H9 (cell line): Measurements from ENCODE around the gene IGF1R. TPM values are rescaled to one million over a fixed set of nuclear protein-coding genes. Genes with fewer than 3 reads are reported as not detected.

Experiments
- DNase-seq: peaks from one replicate; pipeline ENCODE4 v3.0.0-alpha.2; 2017
- H2AFZ ChIP-seq: one replicate; pipeline ENCODE4 v1.6.1; 2013; ENCODE audit warnings: mild to moderate bottlenecking, low read length, control low read depth, moderate library complexity
- H2AK5ac ChIP-seq: 2 replicates; pipeline ENCODE4 v1.6.1; 2013; ENCODE audit warnings: low read length, control low read depth, mixed read lengths; ENCODE audit not compliant: insufficient read length
- H2BK120ac ChIP-seq: one replicate; pipeline ENCODE4 v1.6.1; 2013; ENCODE audit warnings: low read depth, mild to moderate bottlenecking, low read length, control low read depth, inconsistent platforms; ENCODE audit not compliant: poor library complexity, severe bottlenecking
- H2BK12ac ChIP-seq: 2 replicates; pipeline ENCODE4 v1.6.1; 2013; ENCODE audit warnings: low read length, control low read depth, mixed read lengths, low read depth; ENCODE audit not compliant: insufficient read length
- H2BK15ac ChIP-seq: 2 replicates; pipeline ENCODE4 v1.6.1; 2013; ENCODE audit warnings: low read depth, low read length, control low read depth
- H2BK20ac ChIP-seq: one replicate; pipeline ENCODE4 v1.6.1; 2013; ENCODE audit warnings: low read depth, mild to moderate bottlenecking, low read length, control low read depth, inconsistent platforms; ENCODE audit not compliant: poor library complexity, severe bottlenecking
- H2BK5ac ChIP-seq: 2 replicates; pipeline ENCODE4 v1.6.1; 2013; ENCODE audit warnings: low read length, control low read depth, mixed read lengths; ENCODE audit not compliant: insufficient read length
- H3K14ac ChIP-seq: 2 replicates; pipeline ENCODE4 v1.6.1; 2013; ENCODE audit warnings: low read length, control low read depth; ENCODE audit not compliant: insufficient read depth
- H3K18ac ChIP-seq: 2 replicates; pipeline ENCODE4 v1.6.1; 2013; ENCODE audit warnings: low read depth, mild to moderate bottlenecking, mixed read lengths, low read length, control low read depth; ENCODE audit not compliant: insufficient read length
- H3K23ac ChIP-seq: 2 replicates; pipeline ENCODE4 v1.6.1; 2013; ENCODE audit warnings: low read length, control low read depth, mixed read lengths, low read depth; ENCODE audit not compliant: insufficient read length
- H3K23me2 ChIP-seq: 2 replicates; pipeline ENCODE4 v1.6.1; 2013; ENCODE audit warnings: low read depth, mild to moderate bottlenecking, mixed read lengths, low read length, control low read depth; ENCODE audit not compliant: insufficient read length, poor library complexity, severe bottlenecking
- H3K27ac ChIP-seq: 2 replicates; pipeline ENCODE4 v1.5.1; 2013; ENCODE audit warnings: low read length, control low read depth, mixed read lengths, low read depth; ENCODE audit not compliant: insufficient read length
- H3K27me3 ChIP-seq: 2 replicates; pipeline ENCODE4 v1.6.1; 2013; ENCODE audit warnings: low read length, control low read depth, inconsistent platforms; ENCODE audit not compliant: insufficient read depth
- H3K4ac ChIP-seq: 2 replicates; pipeline ENCODE4 v1.6.1; 2013; ENCODE audit warnings: low read depth, mild to moderate bottlenecking, control low read depth, inconsistent platforms, low read length, moderate library complexity
- H3K4me1 ChIP-seq: 2 replicates; pipeline ENCODE4 v1.6.1; 2013; ENCODE audit warnings: low read length, control low read depth, inconsistent platforms; ENCODE audit not compliant: insufficient read depth
- H3K4me2 ChIP-seq: 2 replicates; pipeline ENCODE4 v1.6.1; 2013; ENCODE audit warnings: low read length, control low read depth, mixed read lengths; ENCODE audit not compliant: insufficient read length, insufficient read depth
- H3K56ac ChIP-seq: 2 replicates; pipeline ENCODE4 v1.6.1; 2013; ENCODE audit warnings: low read depth, mild to moderate bottlenecking, mixed read lengths, low read length, control low read depth; ENCODE audit not compliant: insufficient read length
- H3K79me1 ChIP-seq: 2 replicates; pipeline ENCODE4 v1.6.1; 2013; ENCODE audit warnings: low read depth, mild to moderate bottlenecking, moderate library complexity, low read length, control low read depth, inconsistent platforms; ENCODE audit not compliant: insufficient read depth, poor library complexity, severe bottlenecking
- H3K79me2 ChIP-seq: 2 replicates; pipeline ENCODE4 v1.6.1; 2013; ENCODE audit warnings: low read length, control low read depth, inconsistent platforms; ENCODE audit not compliant: insufficient read depth
- H3K9ac ChIP-seq: 2 replicates; pipeline ENCODE4 v1.6.1; 2013; ENCODE audit warnings: low read length, control low read depth, mixed read lengths; ENCODE audit not compliant: insufficient read length; ENCODE audit errors: extremely low read depth
- H3K9me3 ChIP-seq: one replicate; pipeline ENCODE4 v1.6.1; 2013; ENCODE audit warnings: low read depth, low read length, inconsistent platforms; ENCODE audit not compliant: control insufficient read depth
- H3T11ph ChIP-seq: one replicate; pipeline ENCODE4 v1.6.1; 2013; ENCODE audit warnings: mild to moderate bottlenecking, low read length, control low read depth, inconsistent platforms
- H4K20me1 ChIP-seq: one replicate; pipeline ENCODE4 v1.6.1; 2013; ENCODE audit not compliant: control insufficient read depth, insufficient read length, insufficient read depth
- H4K5ac ChIP-seq: 2 replicates; pipeline ENCODE4 v1.6.1; 2013; ENCODE audit warnings: low read depth, mild to moderate bottlenecking, mixed read lengths, low read length, control low read depth; ENCODE audit not compliant: insufficient read length
- H4K8ac ChIP-seq: replicated peaks from 2 replicates; pipeline ENCODE4 v1.6.1; 2013; ENCODE audit warnings: low read length, control low read depth, mixed read lengths, low read depth; ENCODE audit not compliant: insufficient read length
- H4K91ac ChIP-seq: 2 replicates; pipeline ENCODE4 v1.6.1; 2013; ENCODE audit warnings: low read depth, mild to moderate bottlenecking, moderate library complexity, mixed read lengths, low read length, control low read depth; ENCODE audit not compliant: insufficient read length
- H3K27ac Mint-ChIP-seq, 3 experiments: 2 replicates in 2 of 3; 3 replicates in 1 of 3; pipeline ENCODE4 v1.8.0; 2020 to 2021; ENCODE audit warnings: mixed read lengths in 3 of 3, mild to moderate bottlenecking in 1 of 3, moderate library complexity in 1 of 3
- H3K27me3 Mint-ChIP-seq: 2 replicates; pipeline ENCODE4 v1.8.0; 2021; ENCODE audit warnings: low read depth, mild to moderate bottlenecking, moderate library complexity, mixed read lengths
- H3K36me3 Mint-ChIP-seq, 3 experiments: 2 replicates in 2 of 3; 3 replicates in 1 of 3; pipeline ENCODE4 v1.8.0; 2020 to 2021; ENCODE audit warnings: low read depth in 3 of 3, mixed read lengths in 3 of 3; ENCODE audit not compliant: insufficient read depth in 1 of 3
- H3K4me1 Mint-ChIP-seq, 2 experiments: 2 replicates each; pipeline ENCODE4 v1.8.0; 2020; ENCODE audit warnings: mixed read lengths in 2 of 2
- H3K4me3 Mint-ChIP-seq, 2 experiments: 2 replicates in 1 of 2; 3 replicates in 1 of 2; pipeline ENCODE4 v1.8.0; 2020 to 2021; ENCODE audit warnings: mild to moderate bottlenecking in 2 of 2, mixed read lengths in 2 of 2, moderate library complexity in 1 of 2
- H3K9me3 Mint-ChIP-seq, 2 experiments: 2 replicates in 1 of 2; 3 replicates in 1 of 2; pipeline ENCODE4 v1.8.0; 2020; ENCODE audit warnings: mild to moderate bottlenecking in 2 of 2, mixed read lengths in 2 of 2, moderate library complexity in 1 of 2
- CTCF ChIP-seq: fragments of 200-600 bp; sonication (generic); conservative IDR thresholded peaks from 3 replicates; pipeline ENCODE4 v1.8.0; 2021; ENCODE audit warnings: antibody characterized with exemption, mild to moderate bottlenecking
- total RNA-seq: library from RNA; stranded (reverse); gene quantifications from 2 replicates; pipeline ENCODE4 v1.2.1, GENCODE V29; 2021

The IGF1R gene
- total RNA-seq, 1 experiment from 2014 or later, result 70.0 TPM

GRCh38 chr15:98996169-98996568, 347.8 kb downstream of the IGF1R start:
- no peaks in the 10 kb centered on the region for H3K9me3 ChIP-seq
- no peak overlapping the region for H3K23ac ChIP-seq
- Mint-ChIP-seq H3K9me3 (peaks cover 5 to 11% of the 10 kb centered on the region in 2 experiments; a peak in 3 of 5 replicates), H3K27ac (no peak overlapping the region), H3K4me3 (no peak overlapping the region), H3K36me3 (no peaks in the 10 kb centered on the region), H3K27me3 (peaks cover 10% of the 10 kb centered on the region), H3K4me1 (0 out of 4 replicates have a peak, but pooled peaks cover 0 to 2% of the 10 kb centered on the region in 2 experiments)
- no peak overlapping the region for H2BK120ac ChIP-seq
- H2AK5ac ChIP-seq, result no peak overlapping the region
- H3K79me1 ChIP-seq, result no peaks in the 10 kb centered on the region
- H3T11ph ChIP-seq, result no peak overlapping the region
- no peaks in the 10 kb centered on the region for H3K27me3 ChIP-seq
- no peaks in the 10 kb centered on the region for H3K23me2 ChIP-seq
- no peak for TF ChIP-seq CTCF
- H2BK5ac ChIP-seq, result no peak overlapping the region
- H3K9ac ChIP-seq, result no peak overlapping the region
- no peaks in the 10 kb centered on the region for H3K4me1 ChIP-seq
- no peak overlapping the region for H4K5ac ChIP-seq
- H2BK20ac ChIP-seq, result no peak overlapping the region
- H3K18ac ChIP-seq, result no peak overlapping the region
- H3K4ac ChIP-seq, result no peak overlapping the region
- H2AFZ ChIP-seq, result no peak overlapping the region
- H2BK15ac ChIP-seq, result no peak overlapping the region
- H3K27ac ChIP-seq, result no peak overlapping the region
- H4K8ac ChIP-seq, result no peak overlapping the region
- no peak overlapping the region for H2BK12ac ChIP-seq
- H4K20me1 ChIP-seq, result no peaks in the 10 kb centered on the region
- no peak overlapping the region for H4K91ac ChIP-seq
- no peak overlapping the region for H3K4me2 ChIP-seq
- H3K14ac ChIP-seq, result no peak overlapping the region
- no peaks in the 10 kb centered on the region for H3K79me2 ChIP-seq
- no peak overlapping the region for H3K56ac ChIP-seq
- no peak for DNase-seq
